H1 (cell line): Measurements from ENCODE around the gene CDK5. TPM values are rescaled to one million over a fixed set of nuclear protein-coding genes. Genes with fewer than 3 reads are reported as not detected.
A peak's percentile ranks its signal among the peaks of the same experiment; 100 is the strongest.

Experiments
- BACH1 ChIP-seq: IDR thresholded peaks from 2 replicates; pipeline ENCODE4 v1.6.1; 2012; ENCODE audit warnings: low read length, improper control_type of control experiment
- CREB1 ChIP-seq: IDR thresholded peaks from 2 replicates; pipeline ENCODE4 v1.6.1; 2012; ENCODE audit warnings: inconsistent platforms
- KDM1A ChIP-seq: fragments of 200-600, 300-600 bp; sonication (generic); IDR thresholded peaks from 2 replicates; pipeline ENCODE4 v1.7.1; 2016; ENCODE audit warnings: mild to moderate bottlenecking, low read length, borderline replicate concordance
- SIN3A ChIP-seq, 2 experiments: IDR thresholded peaks in 1 of 2; conservative IDR thresholded peaks in 1 of 2; 2 replicates each; pipeline ENCODE4 v1.6.1; 2011 to 2012; ENCODE audit warnings: low read length in 2 of 2, improper control_type of control experiment in 1 of 2, low read depth in 1 of 2, mild to moderate bottlenecking in 1 of 2
- SIRT6 ChIP-seq: IDR thresholded peaks from one replicate; pipeline ENCODE4 v1.7.1; 2012; ENCODE audit warnings: low read length, inconsistent platforms
- SP1 ChIP-seq: IDR thresholded peaks from 2 replicates; pipeline ENCODE4 v1.6.1; 2011; ENCODE audit warnings: low read depth, low read length
- TBP ChIP-seq: IDR thresholded peaks from 2 replicates; pipeline ENCODE4 v1.6.1; 2011; ENCODE audit warnings: low read depth, low read length, improper control_type of control experiment
- polyA plus RNA-seq, 7 experiments: library from polyadenylated mRNA; depleted of rRNA in 3 of 7; stranded (reverse) in 5 of 7; unstranded in 2 of 7; fragments of >200 nt in 5 of 7; fragments of 200-250 nt in 2 of 7; gene quantifications; 1 replicate in 5 of 7; 2 replicates in 1 of 7; 4 replicates in 1 of 7; pipeline versions ENCODE4 v1.2.1 to v1.2.3, GENCODE V29; 2011 to 2013; ENCODE audit warnings: missing spikeins in 2 of 7, mixed read lengths in 2 of 7
- total RNA-seq: library from RNA; stranded (reverse); fragmentation: NEBNext Ultra II Directional; extraction: Animal tissue kit (Norgen Biotek cat#: 25700); gene quantifications from 2 replicates; pipeline ENCODE4 v1.2.1, GENCODE V29; 2021

CDK5 gene
- total and polyA plus RNA-seq, 2 of the 8 experiments (the other 6 are each of a cell fraction or from before 2014, with no cell fraction given): 22.8 to 37.2 TPM

DNA sequence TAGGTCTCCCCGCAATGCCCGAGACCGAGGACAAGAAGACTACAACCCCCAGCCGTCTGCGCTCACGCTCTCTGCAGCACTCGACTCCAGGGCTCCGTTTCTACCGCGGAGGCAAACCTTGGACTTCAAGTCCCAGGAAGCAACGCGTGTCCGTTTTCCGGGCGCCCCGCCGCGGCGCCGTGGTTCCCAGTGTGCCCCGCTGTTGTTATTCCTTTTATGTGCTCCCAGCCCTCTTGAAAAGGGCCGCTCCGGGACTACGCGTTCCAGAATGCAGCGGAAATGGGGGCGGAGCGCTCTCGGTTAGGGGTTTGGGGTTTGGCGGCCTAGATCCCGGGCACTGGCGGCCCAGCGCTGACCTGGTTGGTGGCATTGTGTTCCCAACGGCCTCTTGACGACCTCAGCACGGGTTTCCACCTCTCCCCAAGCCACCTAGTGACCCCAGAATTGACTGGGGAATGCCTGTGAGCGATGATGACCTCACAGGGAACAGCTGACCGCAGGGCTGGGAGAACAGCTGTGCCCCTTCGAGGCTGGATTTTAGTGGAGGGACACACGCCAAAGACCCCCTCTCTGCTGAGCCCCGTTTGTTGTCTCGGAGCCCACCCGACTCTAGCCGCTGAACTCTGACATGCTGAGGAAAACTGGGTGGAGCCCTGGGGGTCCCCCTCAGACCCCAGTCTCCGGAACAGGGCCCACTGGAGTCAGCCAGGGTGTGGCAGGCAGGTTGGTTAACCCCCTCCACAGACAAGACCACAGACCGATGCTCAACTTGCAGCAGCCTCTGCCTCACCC is 488 bp upstream of the CDK5 start (continued):
- TF ChIP-seq SIRT6 (no peak), SIN3A (conservative IDR thresholded peaks at IDR 0.05 in 1 of 2, IDR thresholded peaks at IDR 0.05 in 1 of 2; ENCODE audit: low read depth in 1 of 2, low read length in 2 of 2) (peak; percentile 20 to 85; a peak in 2 of 4 replicates), BACH1 (no peak), KDM1A (no peak), TBP (0 out of 2 replicates have a peak, but pooled peaks have one; percentile 4), CREB1 (peak; percentile 73), SP1 (peak; percentile 72)
